Left ventricle myocardium inferior (tissue), 1 donor: ENCODE measurements around the gene FARSA. TPM values are rescaled to one million over a fixed set of nuclear protein-coding genes. Genes with fewer than 3 reads are reported as not detected.
"Not testable (repeated sequence)": the region's sequence is repeated elsewhere in the genome, so short reads cannot be mapped to it uniquely, and the experiment has no call there.

Source experiments
- DNase-seq: peaks from one replicate; pipeline ENCODE4 v3.0.0-alpha.2; 2020
- H3K27ac ChIP-seq: fragments of 200-600 bp; replicated peaks from 2 replicates; pipeline ENCODE4 v1.8.0; 2021
- H3K27me3 ChIP-seq: fragments of 200-600 bp; 2 replicates; pipeline ENCODE4 v1.8.0; 2021; ENCODE audit warnings: low read depth
- H3K36me3 ChIP-seq: fragments of 200-600 bp; 2 replicates; pipeline ENCODE4 v1.8.0; 2021
- H3K4me1 ChIP-seq: fragments of 200-600 bp; 2 replicates; pipeline ENCODE4 v1.8.0; 2021
- H3K4me3 ChIP-seq: fragments of 200-600 bp; 2 replicates; pipeline ENCODE4 v1.8.0; 2021; ENCODE audit warnings: mild to moderate bottlenecking, moderate library complexity
- H3K9me3 ChIP-seq: fragments of 200-600 bp; replicated peaks from 2 replicates; pipeline ENCODE4 v1.8.0; 2021
- intact Hi-C: fragments of 100-400 bp; cut with micrococcal nuclease; formaldehyde crosslinking; loops from one replicate; pipeline ENCODE4 v1.11.0; 2022
- total RNA-seq: library from RNA; stranded (reverse); fragmentation: NEBNext Ultra II Directional; extraction: Animal tissue kit (Norgen Biotek cat#: 25700); gene quantifications from one replicate; pipeline ENCODE4 v1.2.1, GENCODE V29; 2021
- TF ChIP-seq, protein P1 (sequence below): fragments of 200-600 bp; IDR thresholded peaks from 2 replicates; pipeline ENCODE4 v1.8.0; 2021; ENCODE audit warnings: antibody characterized with exemption, mild to moderate bottlenecking, borderline replicate concordance
- donor health status: DM: no; HTN: yes; CAD: no; lungs with severe emphysema.

FARSA gene
- total RNA-seq, 1 donor from 2014 or later = 37.8 TPM

GRCh38 chr19:12930002-12930645 lies 3.4 kb downstream of the FARSA start:
- TF ChIP-seq, protein P1, sequence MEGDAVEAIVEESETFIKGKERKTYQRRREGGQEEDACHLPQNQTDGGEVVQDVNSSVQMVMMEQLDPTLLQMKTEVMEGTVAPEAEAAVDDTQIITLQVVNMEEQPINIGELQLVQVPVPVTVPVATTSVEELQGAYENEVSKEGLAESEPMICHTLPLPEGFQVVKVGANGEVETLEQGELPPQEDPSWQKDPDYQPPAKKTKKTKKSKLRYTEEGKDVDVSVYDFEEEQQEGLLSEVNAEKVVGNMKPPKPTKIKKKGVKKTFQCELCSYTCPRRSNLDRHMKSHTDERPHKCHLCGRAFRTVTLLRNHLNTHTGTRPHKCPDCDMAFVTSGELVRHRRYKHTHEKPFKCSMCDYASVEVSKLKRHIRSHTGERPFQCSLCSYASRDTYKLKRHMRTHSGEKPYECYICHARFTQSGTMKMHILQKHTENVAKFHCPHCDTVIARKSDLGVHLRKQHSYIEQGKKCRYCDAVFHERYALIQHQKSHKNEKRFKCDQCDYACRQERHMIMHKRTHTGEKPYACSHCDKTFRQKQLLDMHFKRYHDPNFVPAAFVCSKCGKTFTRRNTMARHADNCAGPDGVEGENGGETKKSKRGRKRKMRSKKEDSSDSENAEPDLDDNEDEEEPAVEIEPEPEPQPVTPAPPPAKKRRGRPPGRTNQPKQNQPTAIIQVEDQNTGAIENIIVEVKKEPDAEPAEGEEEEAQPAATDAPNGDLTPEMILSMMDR = no peak
- H3K9me3 ChIP-seq = no peaks in the 10 kb centered on the region
- intact Hi-C loops = no loop called here
- peaks cover 24% of the 10 kb centered on the region for H3K4me1 ChIP-seq
- H3K27me3 ChIP-seq = no peaks in the 10 kb centered on the region
- H3K27ac ChIP-seq = no peak overlapping the region
- H3K4me3 ChIP-seq = no peak overlapping the region
- DNase-seq = no peak
- H3K36me3 ChIP-seq = peaks cover 59% of the 10 kb centered on the region

DNA sequence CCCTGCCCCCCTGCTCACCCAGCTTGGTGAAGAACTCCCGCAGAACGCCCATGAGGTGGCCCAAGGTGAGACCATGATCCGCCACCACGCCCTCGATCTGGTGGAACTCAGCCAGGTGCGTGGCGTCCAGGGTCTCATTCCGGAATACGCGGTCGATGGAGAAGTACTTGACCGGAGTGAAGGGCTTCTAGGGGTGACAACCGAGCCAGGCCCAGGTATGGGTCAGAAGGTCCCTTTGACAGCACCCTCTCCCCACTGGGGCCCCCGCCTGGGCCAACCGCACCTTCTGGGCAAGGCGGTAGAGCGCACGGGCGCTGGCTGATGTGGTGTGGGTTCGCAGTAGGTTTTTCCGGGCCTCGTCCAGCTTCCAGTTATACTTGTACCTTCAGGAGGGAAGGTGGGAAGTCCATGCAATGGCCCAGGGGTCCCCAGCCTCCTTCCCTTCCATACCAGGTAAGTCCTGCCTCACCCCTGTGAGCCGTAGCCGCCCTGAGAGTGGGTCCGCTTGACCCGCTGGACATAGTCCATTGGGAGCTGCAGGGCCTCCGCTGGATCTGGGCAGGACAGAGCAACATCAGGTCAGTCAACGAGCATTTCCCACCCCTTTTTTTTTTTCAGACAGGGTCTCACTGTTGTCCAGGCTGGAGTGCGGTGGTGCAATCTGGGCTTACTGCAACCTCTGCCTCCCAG lies 8.7 kb downstream of the FARSA start:
- H3K9me3 ChIP-seq = no peaks in the 10 kb centered on the region
- H3K27ac ChIP-seq = no peak overlapping the region
- H3K36me3 ChIP-seq = peaks cover 78% of the 10 kb centered on the region
- TF ChIP-seq, protein P1 = no peak
- no peaks in the 10 kb centered on the region for H3K27me3 ChIP-seq
- no peaks in the 10 kb centered on the region for H3K4me1 ChIP-seq
- H3K4me3 ChIP-seq = no peak overlapping the region
- no peak for DNase-seq
- intact Hi-C loops = no loop called here

DNA sequence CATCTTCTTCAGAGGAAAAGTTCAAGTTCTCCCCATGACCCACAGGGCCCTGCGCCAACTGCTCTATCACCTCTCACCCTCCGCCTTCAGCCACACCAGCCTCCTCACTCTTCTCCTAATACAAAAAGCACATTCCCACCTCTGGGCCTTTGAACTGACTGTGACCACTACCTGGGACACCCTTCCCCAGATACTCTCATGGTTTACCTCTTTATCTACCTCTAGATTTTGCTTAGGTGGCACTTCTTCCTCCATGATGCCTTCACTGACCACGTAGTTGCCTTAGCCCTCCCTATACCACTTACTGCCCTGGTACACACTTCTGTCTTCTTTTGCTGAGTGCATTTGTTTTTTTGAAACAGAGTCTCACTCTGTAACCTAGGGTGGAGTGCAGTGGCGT lies 10.6 kb downstream of the FARSA start:
- H3K36me3 ChIP-seq = peaks cover 60% of the 10 kb centered on the region
- no peaks in the 10 kb centered on the region for H3K9me3 ChIP-seq
- intact Hi-C loops = no loop called here
- H3K4me3 ChIP-seq = no peak overlapping the region
- no peaks in the 10 kb centered on the region for H3K27me3 ChIP-seq
- no peak overlapping the region for H3K27ac ChIP-seq
- peaks cover 5% of the 10 kb centered on the region for H3K4me1 ChIP-seq
- no peak for DNase-seq
- TF ChIP-seq, protein P1 = no peak

DNA sequence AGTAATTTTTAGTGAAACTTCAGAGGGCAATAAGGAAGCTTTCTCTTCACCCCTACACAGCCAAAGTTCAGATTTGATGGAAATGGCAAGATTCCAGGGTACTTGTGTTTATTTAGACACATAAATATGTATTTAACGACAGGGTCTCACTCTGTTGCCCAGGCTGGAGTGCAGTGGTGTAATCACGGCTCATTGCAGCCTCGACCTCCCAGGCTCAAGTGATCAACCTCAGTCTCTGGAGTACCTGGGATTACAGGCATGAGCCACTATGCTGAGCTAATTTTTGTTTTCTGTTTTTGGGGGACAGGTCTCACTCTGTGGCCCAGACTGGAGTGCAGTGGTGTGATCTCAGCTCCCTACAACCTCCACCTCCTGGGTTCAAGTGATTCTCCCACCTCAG lies 12.5 kb downstream of the FARSA start:
- no peaks in the 10 kb centered on the region for H3K27me3 ChIP-seq
- H3K4me3 ChIP-seq = no peak overlapping the region
- TF ChIP-seq, protein P1 = no peak
- no peak overlapping the region for H3K27ac ChIP-seq
- H3K4me1 ChIP-seq = peaks cover 5% of the 10 kb centered on the region
- H3K36me3 ChIP-seq = peaks cover 41% of the 10 kb centered on the region
- intact Hi-C loops = no loop called here
- H3K9me3 ChIP-seq = no peaks in the 10 kb centered on the region
- DNase-seq = no peak

GRCh38 chr19:12918253-12918652 lies 15.3 kb downstream of the FARSA start:
- no peaks in the 10 kb centered on the region for H3K27me3 ChIP-seq
- H3K4me1 ChIP-seq = peaks cover 14% of the 10 kb centered on the region
- DNase-seq = no peak
- H3K36me3 ChIP-seq = peaks cover 13% of the 10 kb centered on the region
- intact Hi-C loops = no loop called here
- H3K27ac ChIP-seq = no peak overlapping the region
- H3K9me3 ChIP-seq = no peaks in the 10 kb centered on the region
- no peak overlapping the region for H3K4me3 ChIP-seq
- TF ChIP-seq, protein P1 = no peak

GRCh38 chr19:12915860-12916259 lies 17.7 kb downstream of the FARSA start:
- H3K4me3 ChIP-seq, intact Hi-C loops, H3K36me3 ChIP-seq, H3K9me3 ChIP-seq, H3K27me3 ChIP-seq, DNase-seq, H3K27ac ChIP-seq: not testable (repeated sequence)
- H3K4me1 ChIP-seq = peaks cover 27% of the 10 kb centered on the region
